Stomach (tissue), 4 donors: ENCODE data around the gene LPA.

Experiments
- CTCF ChIP-seq, 7 experiments: fragments of 450-650 bp in 4 of 7; fragments of 200-600 bp in 3 of 7; sonication (generic) in 3 of 7; IDR thresholded peaks; one replicate each; pipeline ENCODE4 v1.5.1; 2016 to 2019; ENCODE audit warnings: antibody characterized with exemption in 7 of 7, control low read depth in 2 of 7, mild to moderate bottlenecking in 1 of 7
- POLR2A ChIP-seq, 4 donors: fragments of 450-650 bp; IDR thresholded peaks; one replicate each; pipeline ENCODE4 v1.6.1; 2016; ENCODE audit warnings: antibody characterized with exemption in 4 of 4, control low read depth in 2 of 4, mild to moderate bottlenecking in 1 of 4, moderate library complexity in 1 of 4

GRCh38 chr6:160691617-160692016 lies 27.5 kb upstream of the LPA start:
- TF ChIP-seq POLR2A (IDR thresholded peaks at IDR 0.05) (no peak), CTCF (IDR thresholded peaks at IDR 0.05) (no peak)
